ENCODE measurements around the gene CLIC3. TPM values are rescaled to one million over a fixed set of nuclear protein-coding genes. Genes with fewer than 3 reads are reported as not detected.

The CLIC3 gene
- total RNA-seq, 4 donors from 2014 or later, result 1.2 to 120 (median 38.0) TPM

DNA sequence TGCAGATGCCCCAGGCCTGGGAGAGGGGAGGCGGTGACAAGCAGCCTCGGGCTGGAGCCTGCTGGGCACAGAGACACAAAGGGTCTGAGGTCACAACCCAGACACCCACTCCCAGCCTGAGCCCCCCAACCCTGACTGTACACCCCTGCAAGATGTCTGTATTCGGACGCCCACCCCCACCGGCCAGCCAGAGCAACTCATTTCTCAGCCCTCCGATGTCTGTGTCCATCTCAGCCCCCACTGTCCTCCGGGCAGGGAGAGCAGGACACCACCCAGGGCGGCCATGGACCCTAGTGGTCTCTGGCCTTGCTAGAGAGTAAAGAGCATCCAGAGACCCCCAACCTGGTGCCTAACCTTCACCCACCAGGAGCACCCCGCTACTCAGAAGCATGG, 40.4 kb downstream of the CLIC3 start:
- Histone ChIP-seq H3K36me3 (no peaks in the 10 kb centered on the region), H3K4me1 (peaks cover 0 to 47% (median 17%) of the 10 kb centered on the region in 4 donors), H3K9me3 (no peaks in the 10 kb centered on the region), H3K27me3 (no peaks in the 10 kb centered on the region), H3K27ac (no peak overlapping the region), H3K4me3 (no peak overlapping the region)
- TF ChIP-seq, protein P1, sequence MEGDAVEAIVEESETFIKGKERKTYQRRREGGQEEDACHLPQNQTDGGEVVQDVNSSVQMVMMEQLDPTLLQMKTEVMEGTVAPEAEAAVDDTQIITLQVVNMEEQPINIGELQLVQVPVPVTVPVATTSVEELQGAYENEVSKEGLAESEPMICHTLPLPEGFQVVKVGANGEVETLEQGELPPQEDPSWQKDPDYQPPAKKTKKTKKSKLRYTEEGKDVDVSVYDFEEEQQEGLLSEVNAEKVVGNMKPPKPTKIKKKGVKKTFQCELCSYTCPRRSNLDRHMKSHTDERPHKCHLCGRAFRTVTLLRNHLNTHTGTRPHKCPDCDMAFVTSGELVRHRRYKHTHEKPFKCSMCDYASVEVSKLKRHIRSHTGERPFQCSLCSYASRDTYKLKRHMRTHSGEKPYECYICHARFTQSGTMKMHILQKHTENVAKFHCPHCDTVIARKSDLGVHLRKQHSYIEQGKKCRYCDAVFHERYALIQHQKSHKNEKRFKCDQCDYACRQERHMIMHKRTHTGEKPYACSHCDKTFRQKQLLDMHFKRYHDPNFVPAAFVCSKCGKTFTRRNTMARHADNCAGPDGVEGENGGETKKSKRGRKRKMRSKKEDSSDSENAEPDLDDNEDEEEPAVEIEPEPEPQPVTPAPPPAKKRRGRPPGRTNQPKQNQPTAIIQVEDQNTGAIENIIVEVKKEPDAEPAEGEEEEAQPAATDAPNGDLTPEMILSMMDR (IDR thresholded peaks at IDR 0.05), result no peak
- TF ChIP-seq POLR2A (IDR thresholded peaks at IDR 0.05) (no peak), EP300 (IDR thresholded peaks at IDR 0.05) (no peak)
- WGBS, 2 donors, result 87 to 95% methylated on average over 6 to 7 of the region's 9 CpGs
- DNase-seq (ENCODE audit: low spot score in 2 of 2), result no peak

DNA sequence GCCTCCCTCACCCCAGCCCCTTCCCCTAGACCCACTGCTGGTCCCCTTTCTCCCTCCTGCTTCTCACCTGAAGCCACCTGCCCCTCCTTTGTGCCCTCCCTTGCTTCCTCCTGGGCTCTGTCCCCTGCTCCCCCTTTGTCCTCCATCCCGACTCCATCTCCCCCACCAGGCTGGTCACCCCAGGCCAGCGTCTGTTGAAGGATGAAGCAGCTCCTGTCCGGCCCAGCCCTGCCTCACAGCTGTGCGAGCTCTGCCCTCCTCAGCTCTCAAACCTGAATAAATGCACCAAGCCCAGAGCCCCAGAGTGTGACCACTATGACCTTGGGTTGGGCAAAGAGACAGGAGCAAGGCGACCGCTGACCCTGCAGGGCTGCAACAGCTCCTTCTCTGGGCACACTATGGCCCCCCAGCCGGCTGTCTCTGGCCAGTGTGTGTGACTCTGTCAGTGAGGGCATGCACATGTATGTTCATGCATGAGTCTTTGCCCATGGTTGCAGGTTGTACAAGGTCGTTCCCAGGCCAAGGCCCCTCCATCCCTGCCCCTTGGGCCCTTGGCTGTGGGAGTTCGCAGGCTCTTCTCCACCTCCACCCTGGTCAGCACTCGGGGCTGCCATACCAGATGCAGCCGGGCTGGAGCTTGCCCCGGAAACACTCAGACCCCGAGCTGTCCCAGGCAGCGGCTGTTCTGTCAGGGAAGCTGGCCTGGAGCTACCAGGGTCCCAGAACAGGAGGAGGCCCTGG, 41.0 kb downstream of the CLIC3 start:
- H3K36me3 ChIP-seq, result no peaks in the 10 kb centered on the region
- no peak for DNase-seq (ENCODE audit: low spot score in 2 of 2)
- no peaks in the 10 kb centered on the region for H3K27me3 ChIP-seq
- TF ChIP-seq POLR2A (IDR thresholded peaks at IDR 0.05), result no peak
- TF ChIP-seq, protein P1 (IDR thresholded peaks at IDR 0.05), result no peak
- no peak for TF ChIP-seq EP300 (IDR thresholded peaks at IDR 0.05)
- WGBS, 2 donors, result 84% methylated on average over 13 to 14 of the region's 14 CpGs
- peaks cover 0 to 47% (median 19%) of the 10 kb centered on the region in 4 donors for H3K4me1 ChIP-seq
- H3K27ac ChIP-seq, result no peak overlapping the region
- no peak overlapping the region for H3K4me3 ChIP-seq
- no peaks in the 10 kb centered on the region for H3K9me3 ChIP-seq

DNA sequence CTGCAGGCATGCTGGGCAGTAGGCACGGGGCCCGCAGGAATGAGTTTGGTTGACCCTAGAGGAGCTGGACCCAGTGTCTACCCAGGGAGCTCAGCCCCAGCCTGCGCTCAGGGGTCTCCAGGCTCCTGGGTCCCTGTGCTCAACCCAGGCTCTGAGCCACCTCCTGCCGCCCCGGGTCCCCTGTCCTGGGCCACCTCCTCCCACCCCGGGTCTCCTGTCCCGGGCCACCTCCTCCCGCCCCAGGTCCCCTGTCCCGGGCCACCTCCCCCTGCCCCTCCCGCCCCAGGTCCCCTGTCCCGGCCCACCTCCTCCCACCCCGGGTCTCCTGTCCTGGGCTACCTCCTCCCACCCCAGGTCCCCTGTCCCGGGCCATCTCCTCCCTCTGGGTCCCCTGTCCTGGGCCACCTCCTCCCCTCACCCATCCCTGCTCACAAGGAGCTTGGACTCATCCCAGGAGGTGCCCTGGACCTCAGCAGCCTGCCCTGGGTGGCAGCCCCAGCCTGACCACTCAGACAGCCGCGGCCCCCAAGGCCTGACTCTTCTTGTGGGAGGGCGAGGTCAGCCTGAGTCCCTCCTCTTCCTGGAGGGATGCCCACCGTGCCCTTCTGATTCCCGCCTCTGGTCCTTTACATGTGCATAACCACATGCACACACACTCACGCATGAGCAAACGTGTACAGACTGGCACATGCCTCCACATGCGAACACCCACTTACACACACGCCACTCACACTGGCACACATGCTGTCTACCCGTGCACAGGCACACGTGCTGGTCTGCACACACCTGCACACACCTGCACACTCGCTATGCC, 41.9 kb downstream of the CLIC3 start:
- H3K27ac ChIP-seq, result peak overlapping the region in 1 of 4 donors; percentile 41
- no peaks in the 10 kb centered on the region for H3K27me3 ChIP-seq
- no peak for TF ChIP-seq POLR2A (IDR thresholded peaks at IDR 0.05)
- TF ChIP-seq, protein P1 (IDR thresholded peaks at IDR 0.05), result no peak
- TF ChIP-seq EP300 (IDR thresholded peaks at IDR 0.05), result no peak
- no peaks in the 10 kb centered on the region for H3K9me3 ChIP-seq
- no peak for DNase-seq (ENCODE audit: low spot score in 2 of 2)
- 84 to 86% methylated on average over 24 of the region's 25 CpGs for WGBS, 2 donors
- no peak overlapping the region for H3K4me3 ChIP-seq
- H3K4me1 ChIP-seq, result peaks cover 0 to 47% (median 15%) of the 10 kb centered on the region in 4 donors
- H3K36me3 ChIP-seq, result no peaks in the 10 kb centered on the region

DNA sequence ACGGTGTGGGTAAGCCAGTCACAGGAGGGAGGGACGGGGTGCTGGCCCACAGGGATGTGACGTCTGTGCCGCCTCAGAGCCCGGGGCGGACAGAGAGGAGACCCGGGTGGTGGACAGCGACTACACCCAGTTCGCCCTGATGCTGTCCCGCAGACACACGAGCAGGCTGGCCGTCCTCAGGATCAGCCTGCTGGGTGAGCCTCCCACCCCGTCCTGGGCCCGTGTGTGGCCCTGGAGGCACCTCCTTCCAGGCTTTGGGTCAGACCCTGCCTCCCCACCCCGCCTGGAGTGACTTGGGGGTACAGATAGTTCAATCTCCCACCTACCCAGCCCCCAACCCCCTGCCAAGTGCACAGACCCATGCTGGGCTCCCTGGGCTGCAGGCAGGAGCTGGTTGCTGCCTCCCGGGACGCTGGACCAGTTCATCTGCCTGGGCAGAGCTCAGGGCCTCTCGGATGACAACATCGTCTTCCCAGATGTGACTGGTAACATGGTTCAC, 42.5 kb downstream of the CLIC3 start:
- H3K27me3 ChIP-seq, result no peaks in the 10 kb centered on the region
- H3K27ac ChIP-seq, result peak overlapping the region in 1 of 4 donors; percentile 41
- peaks cover 0 to 47% (median 15%) of the 10 kb centered on the region in 4 donors for H3K4me1 ChIP-seq
- H3K9me3 ChIP-seq, result no peaks in the 10 kb centered on the region
- DNase-seq (ENCODE audit: low spot score in 2 of 2), result no peak
- no peak overlapping the region for H3K4me3 ChIP-seq
- TF ChIP-seq, protein P1 (IDR thresholded peaks at IDR 0.05), result no peak
- TF ChIP-seq EP300 (IDR thresholded peaks at IDR 0.05) (no peak), POLR2A (IDR thresholded peaks at IDR 0.05) (no peak)
- WGBS, 2 donors, result 76 to 84% methylated on average over 9 to 19 of the region's 19 CpGs
- H3K36me3 ChIP-seq, result no peaks in the 10 kb centered on the region
